ENCODE measurements around the gene RNF141. TPM values are rescaled to one million over a fixed set of nuclear protein-coding genes. Genes with fewer than 3 reads are reported as not detected.

Gene RNF141
- total and polyA plus RNA-seq, 9 donors = 8.1 to 30.0 (median 16.6) TPM

- H3K9me3 ChIP-seq = no peaks in the 10 kb centered on the region
- 85 to 94% (median 87%) methylated on average over 13 of the region's 13 CpGs for WGBS, 3 donors
- no peaks in the 10 kb centered on the region for H3K27me3 ChIP-seq
- H3K4me3 ChIP-seq = no peak overlapping the region
- TF ChIP-seq POLR2A (IDR thresholded peaks at IDR 0.05) (no peak), EP300 (IDR thresholded peaks at IDR 0.05) (no peak)
- H3K36me3 ChIP-seq = no peaks in the 10 kb centered on the region
- peak in 2 of 5 donors; percentile 6 to 8 for DNase-seq
- H3K4me1 ChIP-seq (ENCODE audit: insufficient read depth) = peaks cover 9% of the 10 kb centered on the region
- H3K27ac ChIP-seq = no peak overlapping the region
- intact Hi-C loops (cut with DNase I) = no loop called here
Measured at GRCh38 chr11:10488121-10488933, 52.7 kb downstream of the RNF141 start.

DNA sequence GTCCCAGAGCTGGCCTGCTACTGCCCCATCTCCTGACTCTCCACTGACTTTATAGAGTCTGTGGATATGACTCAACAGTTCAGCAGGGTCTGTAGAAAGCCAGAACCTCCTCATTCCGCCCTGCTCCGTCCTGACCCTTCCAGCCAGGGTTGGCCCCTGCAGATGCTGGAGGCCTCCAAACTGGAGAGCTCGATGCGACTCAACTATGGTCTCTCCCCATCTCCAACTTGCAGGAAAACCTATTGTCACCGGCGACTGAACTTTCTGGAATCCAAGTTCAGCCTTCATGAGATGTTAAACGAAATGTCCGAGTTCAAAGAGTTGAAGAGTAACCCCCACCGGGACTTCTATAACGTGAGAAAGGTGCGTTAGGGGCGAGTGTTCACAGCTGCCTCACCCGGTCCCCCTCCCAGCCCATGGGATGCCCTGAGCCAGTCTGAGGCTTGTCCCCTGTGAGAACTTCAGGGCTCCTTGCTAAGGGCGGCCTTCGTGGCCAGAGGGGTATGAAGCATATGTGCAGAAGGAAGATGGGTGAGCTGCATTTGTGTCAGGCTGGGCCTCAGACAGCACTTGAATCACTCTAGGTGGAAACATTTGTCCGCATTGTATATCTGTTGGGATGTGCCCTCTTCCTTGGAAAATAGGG, 53.9 kb downstream of the RNF141 start:
- TF ChIP-seq CTCF (IDR thresholded peaks at IDR 0.05) = no peak
- no peak for TF ChIP-seq POLR2A (IDR thresholded peaks at IDR 0.05)
- TF ChIP-seq EP300 (IDR thresholded peaks at IDR 0.05) = no peak
- H3K4me1 ChIP-seq (ENCODE audit: insufficient read depth) = peaks cover 9% of the 10 kb centered on the region
- intact Hi-C loops (cut with DNase I) = no loop called here
- no peak overlapping the region for H3K27ac ChIP-seq
- H3K36me3 ChIP-seq = no peaks in the 10 kb centered on the region
- no peaks in the 10 kb centered on the region for H3K27me3 ChIP-seq
- no peak for DNase-seq
- no peaks in the 10 kb centered on the region for H3K9me3 ChIP-seq
- WGBS, 3 donors = 95% methylated on average over 16 of the region's 16 CpGs
- no peak overlapping the region for H3K4me3 ChIP-seq

- no peaks in the 10 kb centered on the region for H3K9me3 ChIP-seq
- intact Hi-C loops (cut with DNase I) = no loop called here
- 94 to 96% (median 95%) methylated on average over 10 of the region's 10 CpGs for WGBS, 3 donors
- no peak for DNase-seq
- no peak overlapping the region for H3K4me3 ChIP-seq
- peaks cover 7% of the 10 kb centered on the region for H3K4me1 ChIP-seq (ENCODE audit: insufficient read depth)
- H3K27ac ChIP-seq = no peak overlapping the region
- TF ChIP-seq EP300 (IDR thresholded peaks at IDR 0.05) (no peak), POLR2A (IDR thresholded peaks at IDR 0.05) (no peak)
- no peaks in the 10 kb centered on the region for H3K27me3 ChIP-seq
- no peaks in the 10 kb centered on the region for H3K36me3 ChIP-seq
Measured at GRCh38 chr11:10486161-10486840, 54.7 kb downstream of the RNF141 start.

GRCh38 chr11:10485646-10486045, 55.3 kb downstream of the RNF141 start:
- H3K27me3 ChIP-seq = no peaks in the 10 kb centered on the region
- no peak for DNase-seq

More at GRCh38 chr11:10485646-10486045, 55.3 kb downstream of the RNF141 start:
- WGBS, 3 donors = 49 to 50% (median 50%) methylated on average over 2 of the region's 2 CpGs
- intact Hi-C loops (cut with DNase I) = no loop called here
- no peak overlapping the region for H3K27ac ChIP-seq
- H3K4me1 ChIP-seq (ENCODE audit: insufficient read depth) = peaks cover 3% of the 10 kb centered on the region
- no peak overlapping the region for H3K4me3 ChIP-seq
- no peak for TF ChIP-seq POLR2A (IDR thresholded peaks at IDR 0.05)
- TF ChIP-seq CTCF (IDR thresholded peaks at IDR 0.05) = no peak
- no peak for TF ChIP-seq EP300 (IDR thresholded peaks at IDR 0.05)
- H3K9me3 ChIP-seq = no peaks in the 10 kb centered on the region
- H3K36me3 ChIP-seq = no peaks in the 10 kb centered on the region

Data from ovary (tissue), 9 donors.